Upper lobe of left lung (tissue), 6 donors: ENCODE data around the gene GPR183. TPM values are rescaled to one million over a fixed set of nuclear protein-coding genes. Genes with fewer than 3 reads are reported as not detected.

Experiments used
- ATAC-seq, 2 donors: fragments of 200-7000 bp; cut with Tn5 transposase; one replicate each; pipeline ENCODE4 v1.9.1; 2022; ENCODE audit warnings: mild to moderate bottlenecking in 2 of 2, moderate library complexity in 2 of 2; ENCODE audit not compliant: low FRiP score in 2 of 2
- DNase-seq, 2 donors: peaks; one replicate each; pipeline ENCODE4 v3.0.0-alpha.2; 2019 to 2020
- H3K27ac ChIP-seq, 4 donors: fragments of 200-600 bp; sonication (generic); one replicate each; pipeline ENCODE4 v1.5.1; 2016 to 2019
- H3K27me3 ChIP-seq, 4 donors: fragments of 200-600 bp; sonication (generic); one replicate each; pipeline ENCODE4 v1.5.1; 2017 to 2019
- H3K36me3 ChIP-seq, 4 donors: fragments of 200-600 bp; sonication (generic); one replicate each; pipeline ENCODE4 v1.5.1; 2016 to 2019
- H3K4me1 ChIP-seq, 4 donors: fragments of 200-600 bp; sonication (generic); one replicate each; pipeline ENCODE4 v1.5.1; 2018 to 2019
- H3K4me3 ChIP-seq, 4 donors: fragments of 200-600 bp; sonication (generic); one replicate each; pipeline ENCODE4 v1.5.1; 2017 to 2019; ENCODE audit warnings: mild to moderate bottlenecking in 2 of 4, moderate library complexity in 1 of 4
- H3K9me3 ChIP-seq, 4 donors: fragments of 200-600 bp; sonication (generic); one replicate each; pipeline ENCODE4 v1.5.1; 2018 to 2019
- EP300 ChIP-seq, 4 donors: sonication (generic); formaldehyde crosslinking; IDR thresholded peaks; one replicate each; pipeline ENCODE4 v1.5.1; 2017; ENCODE audit warnings: antibody characterized with exemption in 4 of 4, control low read depth in 2 of 4
- POLR2A ChIP-seq, 4 donors: fragments of 450-650 bp; IDR thresholded peaks; one replicate each; pipeline ENCODE4 v1.5.1; 2016 to 2017; ENCODE audit warnings: antibody characterized with exemption in 4 of 4, mild to moderate bottlenecking in 2 of 4
- POLR2AphosphoS5 ChIP-seq, 2 donors: sonication (generic); formaldehyde crosslinking; IDR thresholded peaks; one replicate each; pipeline ENCODE4 v1.5.1; 2017; ENCODE audit warnings: antibody characterized with exemption in 2 of 2
- whole genome bisulfite sequencing, 2 donors: methylation state at CpG; one replicate each; pipeline ENCODE4 v1.1.5; 2017 to 2018; 5-methylcytosine and 5-hydroxymethylcytosine counted together
- total RNA-seq, 6 donors: library from RNA; depleted of rRNA in 4 of 6; stranded (reverse); fragments of >200 nt in 4 of 6; gene quantifications; one replicate each; pipeline versions ENCODE4 v1.1.0 to v1.2.1, GENCODE V29; 2016 to 2021
- TF ChIP-seq, protein P1 (sequence below), 6 experiments: fragments of 450-650 bp in 4 of 6; fragments of 200-600 bp in 2 of 6; sonication (generic) in 2 of 6; IDR thresholded peaks; one replicate each; pipeline ENCODE4 v1.5.1; 2016 to 2019; ENCODE audit warnings: antibody characterized with exemption in 6 of 6
- donor health status: DM: no; HTN: no; CAD: no; lungs with moderate emphysema.
- donor health status: DM: no; HTN: yes; CAD: no; lungs with severe emphysema.

GPR183 gene
- total RNA-seq, 6 donors from 2014 or later, result 2.6 to 13.5 (median 10.0) TPM

DNA sequence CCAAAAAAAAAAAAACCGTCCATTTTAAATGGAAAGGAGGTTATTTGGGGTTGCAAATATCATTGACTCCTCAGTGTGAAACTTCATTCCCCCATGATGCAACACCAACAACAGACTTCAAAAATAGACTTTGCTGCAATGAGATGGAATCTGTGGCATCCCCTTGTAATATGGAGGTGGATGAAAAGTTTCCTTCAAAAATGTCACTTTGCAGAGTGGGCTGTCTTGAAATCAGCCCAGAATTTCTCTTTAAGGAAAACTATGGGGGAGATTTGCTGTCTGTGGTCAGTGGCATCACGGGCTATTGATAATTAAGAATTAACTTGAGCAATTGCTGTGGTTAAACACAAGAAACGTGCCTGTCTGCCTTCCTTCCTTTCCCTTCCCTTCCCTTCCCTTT lies 50.5 kb downstream of the GPR183 start:
- Histone ChIP-seq H3K9me3 (no peaks in the 10 kb centered on the region), H3K36me3 (peaks cover 0 to 15% (median 2%) of the 10 kb centered on the region in 4 donors), H3K27me3 (no peaks in the 10 kb centered on the region), H3K4me1 (peaks cover 0 to 10% (median 5%) of the 10 kb centered on the region in 4 donors), H3K27ac (no peak overlapping the region), H3K4me3 (no peak overlapping the region)
- no peak for DNase-seq
- ATAC-seq, result no peak
- WGBS, 2 donors, result 55 to 63% methylated on average over 3 of the region's 3 CpGs
- TF ChIP-seq, protein P1, sequence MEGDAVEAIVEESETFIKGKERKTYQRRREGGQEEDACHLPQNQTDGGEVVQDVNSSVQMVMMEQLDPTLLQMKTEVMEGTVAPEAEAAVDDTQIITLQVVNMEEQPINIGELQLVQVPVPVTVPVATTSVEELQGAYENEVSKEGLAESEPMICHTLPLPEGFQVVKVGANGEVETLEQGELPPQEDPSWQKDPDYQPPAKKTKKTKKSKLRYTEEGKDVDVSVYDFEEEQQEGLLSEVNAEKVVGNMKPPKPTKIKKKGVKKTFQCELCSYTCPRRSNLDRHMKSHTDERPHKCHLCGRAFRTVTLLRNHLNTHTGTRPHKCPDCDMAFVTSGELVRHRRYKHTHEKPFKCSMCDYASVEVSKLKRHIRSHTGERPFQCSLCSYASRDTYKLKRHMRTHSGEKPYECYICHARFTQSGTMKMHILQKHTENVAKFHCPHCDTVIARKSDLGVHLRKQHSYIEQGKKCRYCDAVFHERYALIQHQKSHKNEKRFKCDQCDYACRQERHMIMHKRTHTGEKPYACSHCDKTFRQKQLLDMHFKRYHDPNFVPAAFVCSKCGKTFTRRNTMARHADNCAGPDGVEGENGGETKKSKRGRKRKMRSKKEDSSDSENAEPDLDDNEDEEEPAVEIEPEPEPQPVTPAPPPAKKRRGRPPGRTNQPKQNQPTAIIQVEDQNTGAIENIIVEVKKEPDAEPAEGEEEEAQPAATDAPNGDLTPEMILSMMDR (IDR thresholded peaks at IDR 0.05), result no peak
- no peak for TF ChIP-seq POLR2A (IDR thresholded peaks at IDR 0.05)
- no peak for TF ChIP-seq POLR2AphosphoS5 (IDR thresholded peaks at IDR 0.05)
- no peak for TF ChIP-seq EP300 (IDR thresholded peaks at IDR 0.05)

DNA sequence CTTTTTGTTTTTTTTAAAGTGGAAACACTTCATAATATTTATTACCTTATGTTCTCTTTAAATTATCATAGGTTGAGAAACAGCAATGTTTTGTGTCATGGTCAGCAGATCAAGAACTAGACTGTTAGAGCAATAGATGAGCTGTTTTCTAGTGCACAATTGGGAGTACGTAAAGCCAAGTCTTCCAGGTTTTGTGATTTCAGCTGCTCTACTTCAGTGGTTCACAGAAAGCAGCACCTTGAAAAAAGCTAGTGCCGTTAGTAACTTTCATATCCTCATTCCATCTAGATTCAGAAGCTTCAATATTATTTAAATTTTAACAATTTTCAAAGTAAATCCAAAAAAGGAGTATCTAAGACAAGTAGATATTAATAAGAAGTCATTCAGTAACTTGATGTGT lies 50.9 kb downstream of the GPR183 start:
- no peak for DNase-seq
- Histone ChIP-seq H3K4me1 (peaks cover 0 to 10% (median 5%) of the 10 kb centered on the region in 4 donors), H3K27ac (no peak overlapping the region), H3K4me3 (no peak overlapping the region), H3K27me3 (no peaks in the 10 kb centered on the region), H3K36me3 (peaks cover 0 to 15% (median 2%) of the 10 kb centered on the region in 4 donors), H3K9me3 (no peaks in the 10 kb centered on the region)
- no peak for TF ChIP-seq POLR2A (IDR thresholded peaks at IDR 0.05)
- no peak for TF ChIP-seq POLR2AphosphoS5 (IDR thresholded peaks at IDR 0.05)
- TF ChIP-seq, protein P1 (IDR thresholded peaks at IDR 0.05), result no peak
- no peak for TF ChIP-seq EP300 (IDR thresholded peaks at IDR 0.05)
- ATAC-seq, result no peak
- WGBS, 2 donors, result 72 to 87% methylated on average over 2 of the region's 2 CpGs

DNA sequence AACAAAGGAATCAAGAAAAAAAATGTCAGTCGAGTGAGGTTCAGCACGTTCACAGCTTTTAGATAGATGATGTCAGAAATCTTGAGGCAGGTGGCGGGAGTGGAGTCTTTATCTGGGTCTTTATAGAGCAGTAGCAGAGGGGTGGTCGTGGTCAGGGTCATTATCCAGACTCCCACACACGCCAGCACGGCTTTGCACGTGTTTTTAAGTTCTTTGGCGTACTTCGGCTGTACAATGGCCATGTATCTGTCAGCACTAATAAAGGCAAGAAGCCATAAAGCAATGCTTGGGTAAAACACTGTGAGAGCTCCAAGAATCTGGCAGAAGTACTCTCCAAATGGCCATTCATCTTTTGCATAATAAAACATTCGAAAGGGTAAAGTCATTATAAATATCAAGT lies 51.9 kb downstream of the GPR183 start:
- Histone ChIP-seq H3K27ac (no peak overlapping the region), H3K4me1 (peaks cover 0 to 10% (median 5%) of the 10 kb centered on the region in 4 donors), H3K4me3 (no peak overlapping the region), H3K36me3 (peaks cover 0 to 15% (median 2%) of the 10 kb centered on the region in 4 donors), H3K27me3 (no peaks in the 10 kb centered on the region), H3K9me3 (no peaks in the 10 kb centered on the region)
- TF ChIP-seq, protein P1 (IDR thresholded peaks at IDR 0.05), result no peak
- no peak for TF ChIP-seq POLR2A (IDR thresholded peaks at IDR 0.05)
- TF ChIP-seq EP300 (IDR thresholded peaks at IDR 0.05), result no peak
- TF ChIP-seq POLR2AphosphoS5 (IDR thresholded peaks at IDR 0.05), result no peak
- ATAC-seq, result no peak
- 90 to 93% methylated on average over 10 of the region's 10 CpGs for WGBS, 2 donors
- no peak for DNase-seq

DNA sequence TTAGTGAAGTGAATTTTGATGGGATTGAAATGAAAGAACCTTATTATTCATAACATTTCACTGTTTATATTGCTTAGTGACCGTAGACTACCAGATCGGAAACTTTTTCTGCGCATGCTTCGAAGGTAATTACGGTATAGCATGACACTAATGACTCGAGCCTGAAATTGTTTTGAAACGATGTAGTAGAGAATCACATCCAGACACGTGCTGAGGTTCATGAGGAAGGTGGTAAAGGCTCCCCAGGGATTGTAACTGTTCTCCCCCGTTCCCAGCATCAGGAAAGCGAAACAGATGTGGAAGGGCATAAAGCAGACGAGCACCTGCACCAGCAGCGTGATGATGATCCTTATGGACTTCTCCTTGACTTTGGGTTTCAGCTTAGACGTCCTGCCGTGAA lies 52.4 kb downstream of the GPR183 start:
- Histone ChIP-seq H3K9me3 (no peaks in the 10 kb centered on the region), H3K27me3 (no peaks in the 10 kb centered on the region), H3K4me1 (peaks cover 0 to 10% (median 3%) of the 10 kb centered on the region in 4 donors), H3K27ac (no peak overlapping the region), H3K4me3 (no peak overlapping the region), H3K36me3 (peaks cover 0 to 15% (median 2%) of the 10 kb centered on the region in 4 donors)
- ATAC-seq (no peak), DNase-seq (no peak)
- WGBS, 2 donors, result 95 to 96% methylated on average over 14 of the region's 14 CpGs
- no peak for TF ChIP-seq POLR2A (IDR thresholded peaks at IDR 0.05)
- no peak for TF ChIP-seq POLR2AphosphoS5 (IDR thresholded peaks at IDR 0.05)
- TF ChIP-seq EP300 (IDR thresholded peaks at IDR 0.05), result no peak
- TF ChIP-seq, protein P1 (IDR thresholded peaks at IDR 0.05), result no peak

DNA sequence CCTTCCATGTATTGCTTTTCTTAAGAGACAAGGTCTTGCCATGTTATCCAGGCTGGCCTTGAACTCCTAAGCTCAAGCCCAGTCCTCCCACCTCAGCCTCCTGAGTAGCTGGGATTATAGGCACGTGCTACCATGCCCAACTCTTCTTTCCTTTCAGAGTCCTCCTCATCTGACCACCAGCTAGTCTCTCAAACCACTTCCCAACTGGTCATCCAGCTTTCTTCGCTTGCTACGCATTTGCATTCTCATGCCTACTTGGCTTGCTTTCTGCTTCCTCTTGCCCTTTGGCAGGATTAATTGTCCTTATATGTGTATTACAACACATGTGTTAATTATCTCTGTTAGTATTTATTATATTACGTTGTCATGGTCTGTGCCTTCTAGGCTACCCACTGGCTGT lies 55.3 kb downstream of the GPR183 start:
- WGBS, 2 donors, result 71 to 89% methylated on average over 4 of the region's 4 CpGs
- peaks cover 0 to 15% (median 2%) of the 10 kb centered on the region in 4 donors for H3K36me3 ChIP-seq
- no peak for TF ChIP-seq EP300 (IDR thresholded peaks at IDR 0.05)
- no peak for TF ChIP-seq POLR2A (IDR thresholded peaks at IDR 0.05)

More for the DNA sequence above, 55.3 kb downstream of the GPR183 start:
- Histone ChIP-seq H3K27me3 (no peaks in the 10 kb centered on the region), H3K9me3 (no peaks in the 10 kb centered on the region), H3K4me3 (no peak overlapping the region), H3K27ac (no peak overlapping the region), H3K4me1 (peaks cover 0 to 4% (median 0%) of the 10 kb centered on the region in 4 donors)
- DNase-seq (no peak), ATAC-seq (no peak)
